ENCODE measurements around the gene SOCS3.
A peak's percentile ranks its signal among the peaks of the same experiment; 100 is the strongest.

SOCS3 gene

GRCh38 chr17:78313735-78314648, 45.9 kb downstream of the SOCS3 start (continued):
- TF ChIP-seq ZNF354C (tag by site-specific recombination; IDR thresholded peaks at IDR 0.05; ENCODE audit: borderline replicate concordance, low read depth) (no peak), ZBTB10 (tag by site-specific recombination; IDR thresholded peaks at IDR 0.05) (peak; percentile 27; the same call in 1 of the 2 replicates), ZNF621 (tag by site-specific recombination; IDR thresholded peaks at IDR 0.05) (no peak), ZBTB49 (tag by site-specific recombination; IDR thresholded peaks at IDR 0.05; ENCODE audit: low read depth) (no peak), ZNF639 (tag by site-specific recombination; IDR thresholded peaks at IDR 0.05) (no peak), ZNF398 (tag by site-specific recombination; IDR thresholded peaks at IDR 0.05) (peak; percentile 95), ZNF561 (tag by site-specific recombination; IDR thresholded peaks at IDR 0.05; ENCODE audit: borderline replicate concordance) (peak; percentile 67; the same call in 1 of the 2 replicates), ZBTB17 (tag by site-specific recombination; IDR thresholded peaks at IDR 0.05) (no peak), ZNF223 (tag by site-specific recombination; IDR thresholded peaks at IDR 0.05) (no peak), ZNF843 (tag by site-specific recombination; IDR thresholded peaks at IDR 0.05) (no peak; the same call in 1 of the 2 replicates), ZNF324 (tag by site-specific recombination; IDR thresholded peaks at IDR 0.05) (peak; percentile 74), ZNF692 (tag by site-specific recombination; IDR thresholded peaks at IDR 0.05) (no peak), GLI4 (tag by site-specific recombination; IDR thresholded peaks at IDR 0.05) (no peak), ZNF394 (tag by site-specific recombination; IDR thresholded peaks at IDR 0.05; ENCODE audit: borderline replicate concordance) (no peak), SP2 (tag by site-specific recombination; IDR thresholded peaks at IDR 0.05) (peak; percentile 92), ZBTB26 (tag by site-specific recombination; optimal IDR thresholded peaks at IDR 0.05) (peak; percentile 69), ZNF76 (tag by site-specific recombination; IDR thresholded peaks at IDR 0.05; ENCODE audit: borderline replicate concordance, low read depth) (peak; percentile 78; the same call in 1 of the 2 replicates), ZNF248 (tag by site-specific recombination; IDR thresholded peaks at IDR 0.05) (no peak), WT1 (tag by site-specific recombination; IDR thresholded peaks at IDR 0.05) (peak; percentile 50; the same call in 1 of the 2 replicates), HIC1 (tag by site-specific recombination; IDR thresholded peaks at IDR 0.05) (peak; percentile 91), ZNF704 (tag by site-specific recombination; IDR thresholded peaks at IDR 0.05) (no peak), ZSCAN30 (tag by site-specific recombination; IDR thresholded peaks at IDR 0.05) (peak; percentile 21; the same call in 1 of the 2 replicates), ZNF558 (tag by site-specific recombination; IDR thresholded peaks at IDR 0.05) (no peak)
